ENCODE results near the gene SYNPR.

The SYNPR gene

GRCh38 chr3:63430875-63431274 lies 152.8 kb downstream of the SYNPR start:
- ATAC-seq (replicated peaks) (no peak), DNase-seq (no peak)
- no peaks in the 10 kb centered on the region for H3K36me3 Mint-ChIP-seq (ENCODE audit: insufficient read depth)
- H3K9me3 Mint-ChIP-seq = peaks cover 0 to 4% of the 10 kb centered on the region in 2 donors
- no peaks in the 10 kb centered on the region for H3K4me1 Mint-ChIP-seq (ENCODE audit: low read depth in 2 of 2)
- H3K27ac Mint-ChIP-seq = no peak overlapping the region
- H3K4me3 Mint-ChIP-seq = no peak overlapping the region
- no peaks in the 10 kb centered on the region for H3K27me3 Mint-ChIP-seq

- no peak for ATAC-seq (replicated peaks)
Measured at GRCh38 chr3:63437858-63438257, 159.8 kb downstream of the SYNPR start.

GRCh38 chr3:63438826-63439371 lies 160.8 kb downstream of the SYNPR start:
- Mint-ChIP-seq H3K36me3 (ENCODE audit: insufficient read depth) (no peaks in the 10 kb centered on the region), H3K4me1 (ENCODE audit: low read depth in 2 of 2) (no peaks in the 10 kb centered on the region), H3K9me3 (peaks cover 4 to 8% of the 10 kb centered on the region in 2 donors), H3K4me3 (no peak overlapping the region), H3K27me3 (no peaks in the 10 kb centered on the region), H3K27ac (no peak overlapping the region)
- ATAC-seq (replicated peaks) (no peak), DNase-seq (no peak)

More at GRCh38 chr3:63437858-63438257, 159.8 kb downstream of the SYNPR start:
- Mint-ChIP-seq H3K9me3 (peaks cover 4 to 8% of the 10 kb centered on the region in 2 donors), H3K36me3 (ENCODE audit: insufficient read depth) (no peaks in the 10 kb centered on the region), H3K4me3 (no peak overlapping the region), H3K27me3 (no peaks in the 10 kb centered on the region), H3K27ac (no peak overlapping the region), H3K4me1 (ENCODE audit: low read depth in 2 of 2) (no peaks in the 10 kb centered on the region)
- no peak for DNase-seq

- Mint-ChIP-seq H3K4me1 (ENCODE audit: low read depth in 2 of 2) (no peaks in the 10 kb centered on the region), H3K9me3 (peaks cover 4 to 8% of the 10 kb centered on the region in 2 donors), H3K27ac (no peak overlapping the region), H3K4me3 (no peak overlapping the region), H3K27me3 (no peaks in the 10 kb centered on the region), H3K36me3 (ENCODE audit: insufficient read depth) (no peaks in the 10 kb centered on the region)
- ATAC-seq (replicated peaks) (no peak), DNase-seq (no peak)
Measured at GRCh38 chr3:63441262-63441661, 163.2 kb downstream of the SYNPR start.

GRCh38 chr3:63442918-63443317 lies 164.8 kb downstream of the SYNPR start:
- Mint-ChIP-seq H3K27me3 (no peaks in the 10 kb centered on the region), H3K27ac (no peak overlapping the region), H3K4me3 (no peak overlapping the region), H3K36me3 (ENCODE audit: insufficient read depth) (no peaks in the 10 kb centered on the region), H3K9me3 (peaks cover 2 to 8% of the 10 kb centered on the region in 2 donors), H3K4me1 (ENCODE audit: low read depth in 2 of 2) (no peaks in the 10 kb centered on the region)
- DNase-seq (no peak), ATAC-seq (replicated peaks) (no peak)

- H3K27me3 Mint-ChIP-seq = no peaks in the 10 kb centered on the region
- H3K9me3 Mint-ChIP-seq = peaks cover 0 to 7% of the 10 kb centered on the region in 2 donors
- H3K4me1 Mint-ChIP-seq (ENCODE audit: low read depth in 2 of 2) = no peaks in the 10 kb centered on the region
- ATAC-seq (replicated peaks) (no peak), DNase-seq (no peak)
- H3K4me3 Mint-ChIP-seq = no peak overlapping the region
- no peaks in the 10 kb centered on the region for H3K36me3 Mint-ChIP-seq (ENCODE audit: insufficient read depth)
- H3K27ac Mint-ChIP-seq = no peak overlapping the region
Measured at GRCh38 chr3:63450023-63450422, 171.9 kb downstream of the SYNPR start.

GRCh38 chr3:63450634-63451363 lies 172.7 kb downstream of the SYNPR start:
- H3K27ac Mint-ChIP-seq = no peak overlapping the region
- H3K4me1 Mint-ChIP-seq (ENCODE audit: low read depth in 2 of 2) = no peaks in the 10 kb centered on the region
- no peaks in the 10 kb centered on the region for H3K27me3 Mint-ChIP-seq
- H3K4me3 Mint-ChIP-seq = no peak overlapping the region
- ATAC-seq (replicated peaks) = no peak
- peaks cover 0 to 12% of the 10 kb centered on the region in 2 donors for H3K9me3 Mint-ChIP-seq
- H3K36me3 Mint-ChIP-seq (ENCODE audit: insufficient read depth) = no peaks in the 10 kb centered on the region
- DNase-seq = no peak

GRCh38 chr3:63456901-63457300 lies 178.8 kb downstream of the SYNPR start:
- Mint-ChIP-seq H3K27me3 (no peaks in the 10 kb centered on the region), H3K27ac (no peak overlapping the region), H3K9me3 (peaks cover 0 to 9% of the 10 kb centered on the region in 2 donors), H3K36me3 (ENCODE audit: insufficient read depth) (no peaks in the 10 kb centered on the region), H3K4me3 (no peak overlapping the region), H3K4me1 (ENCODE audit: low read depth in 2 of 2) (no peaks in the 10 kb centered on the region)
- DNase-seq (no peak), ATAC-seq (replicated peaks) (no peak)

- no peak for DNase-seq
- Mint-ChIP-seq H3K4me1 (ENCODE audit: low read depth in 2 of 2) (no peaks in the 10 kb centered on the region), H3K9me3 (peaks cover 0 to 6% of the 10 kb centered on the region in 2 donors)
Measured at GRCh38 chr3:63458405-63458804, 180.3 kb downstream of the SYNPR start.

GRCh38 chr3:63462732-63463131 lies 184.6 kb downstream of the SYNPR start:
- Mint-ChIP-seq H3K4me1 (ENCODE audit: low read depth in 2 of 2) (no peaks in the 10 kb centered on the region), H3K9me3 (peaks cover 0 to 4% of the 10 kb centered on the region in 2 donors), H3K27ac (no peak overlapping the region), H3K27me3 (no peaks in the 10 kb centered on the region), H3K36me3 (ENCODE audit: insufficient read depth) (no peaks in the 10 kb centered on the region), H3K4me3 (no peak overlapping the region)
- DNase-seq (no peak), ATAC-seq (replicated peaks) (no peak)

More at GRCh38 chr3:63458405-63458804, 180.3 kb downstream of the SYNPR start:
- no peaks in the 10 kb centered on the region for H3K27me3 Mint-ChIP-seq
- no peak for ATAC-seq (replicated peaks)
- no peaks in the 10 kb centered on the region for H3K36me3 Mint-ChIP-seq (ENCODE audit: insufficient read depth)
- H3K4me3 Mint-ChIP-seq = no peak overlapping the region
- H3K27ac Mint-ChIP-seq = no peak overlapping the region

- H3K36me3 Mint-ChIP-seq (ENCODE audit: insufficient read depth) = no peaks in the 10 kb centered on the region
- H3K4me1 Mint-ChIP-seq (ENCODE audit: low read depth in 2 of 2) = no peaks in the 10 kb centered on the region
- H3K4me3 Mint-ChIP-seq = no peak overlapping the region
- ATAC-seq (replicated peaks) = no peak
- no peaks in the 10 kb centered on the region for H3K27me3 Mint-ChIP-seq
- no peak overlapping the region for H3K27ac Mint-ChIP-seq
- peaks cover 0 to 4% of the 10 kb centered on the region in 2 donors for H3K9me3 Mint-ChIP-seq
- DNase-seq = no peak
Measured at GRCh38 chr3:63467392-63467791, 189.3 kb downstream of the SYNPR start.

- Mint-ChIP-seq H3K9me3 (peaks cover 1 to 8% of the 10 kb centered on the region in 2 donors), H3K4me3 (no peak overlapping the region), H3K4me1 (ENCODE audit: low read depth in 2 of 2) (no peaks in the 10 kb centered on the region), H3K27me3 (no peaks in the 10 kb centered on the region), H3K27ac (no peak overlapping the region), H3K36me3 (ENCODE audit: insufficient read depth) (no peaks in the 10 kb centered on the region)
- DNase-seq = no peak
- no peak for ATAC-seq (replicated peaks)
Measured at GRCh38 chr3:63470745-63471144, 192.6 kb downstream of the SYNPR start.

- no peak for DNase-seq
- Mint-ChIP-seq H3K27me3 (no peaks in the 10 kb centered on the region), H3K4me3 (no peak overlapping the region), H3K9me3 (peaks cover 0 to 8% of the 10 kb centered on the region in 2 donors), H3K36me3 (ENCODE audit: insufficient read depth) (no peaks in the 10 kb centered on the region), H3K4me1 (ENCODE audit: low read depth in 2 of 2) (no peaks in the 10 kb centered on the region), H3K27ac (no peak overlapping the region)
- ATAC-seq (replicated peaks) = no peak
Measured at GRCh38 chr3:63471781-63472180, 193.7 kb downstream of the SYNPR start.

- Mint-ChIP-seq H3K4me1 (ENCODE audit: low read depth in 2 of 2) (no peaks in the 10 kb centered on the region), H3K27me3 (no peaks in the 10 kb centered on the region), H3K27ac (no peak overlapping the region), H3K9me3 (peaks cover 0 to 8% of the 10 kb centered on the region in 2 donors), H3K4me3 (no peak overlapping the region), H3K36me3 (ENCODE audit: insufficient read depth) (no peaks in the 10 kb centered on the region)
- ATAC-seq (replicated peaks) (no peak), DNase-seq (no peak)
Measured at GRCh38 chr3:63473641-63474166, 195.6 kb downstream of the SYNPR start.

Data from effector memory CD8-positive, alpha-beta T cell (primary cell).